OCI-LY7 (cell line): ENCODE data around the gene PWWP2B. TPM values are rescaled to one million over a fixed set of nuclear protein-coding genes. Genes with fewer than 3 reads are reported as not detected.

Experiments
- BruUV-seq: library from RNA; stranded (reverse); fragments of 400-500 nt; replicated peaks from 2 replicates; lab custom pipeline; 2021; lab: Mats Ljungman, UMichigan
- CTCF ChIA-PET: fragments of 300-600 bp; sonication (Branson Sonifier 250); formaldehyde crosslinking; loops from one replicate; lab custom pipeline; 2022; ENCODE audit warnings: antibody characterized with exemption; ENCODE audit not compliant: unreplicated experiment; lab: Charles Lee
- POLR2A ChIA-PET: fragments of 300-600 bp; sonication (Branson Sonifier 250); formaldehyde crosslinking; loops from one replicate; lab custom pipeline; 2022; ENCODE audit warnings: antibody characterized with exemption; lab: Charles Lee
- DNase-seq: peaks from one replicate; pipeline ENCODE4 v3.0.0-alpha.2; 2015; ENCODE audit warnings: low spot score
- H2AFZ ChIP-seq: fragments of 200-600 bp; sonication (generic), shearing (Covaris generic); 2 replicates; pipeline ENCODE4 v1.6.1; 2014; ENCODE audit warnings: mild to moderate bottlenecking, antibody characterized with exemption, low read length, moderate library complexity
- H3K27ac ChIP-seq: fragments of 200-600 bp; sonication (generic); 2 replicates; pipeline ENCODE4 v1.5.1; 2014; ENCODE audit warnings: mixed run types, low read depth, mild to moderate bottlenecking, moderate library complexity, low read length, inconsistent platforms; ENCODE audit not compliant: poor library complexity, severe bottlenecking
- H3K36me3 ChIP-seq: fragments of 200-600 bp; sonication (generic); 2 replicates; pipeline ENCODE4 v1.6.1; 2014; ENCODE audit warnings: mild to moderate bottlenecking, antibody characterized with exemption, low read length, moderate library complexity, mixed read lengths; ENCODE audit not compliant: insufficient read depth
- H3K4me1 ChIP-seq: fragments of 200-600 bp; sonication (generic); 2 replicates; pipeline ENCODE4 v1.5.1; 2014; ENCODE audit warnings: mild to moderate bottlenecking, low read length; ENCODE audit not compliant: insufficient read depth, poor library complexity, severe bottlenecking
- H3K4me2 ChIP-seq: fragments of 200-600 bp; sonication (generic); 2 replicates; pipeline ENCODE4 v1.6.1; 2014; ENCODE audit warnings: mild to moderate bottlenecking, low read length
- H3K4me3 ChIP-seq: fragments of 200-600 bp; sonication (generic); 2 replicates; pipeline ENCODE4 v1.5.1; 2014; ENCODE audit warnings: mild to moderate bottlenecking, low read depth, low read length; ENCODE audit not compliant: poor library complexity, severe bottlenecking
- H3K79me2 ChIP-seq: fragments of 200-600 bp; sonication (generic); 2 replicates; pipeline ENCODE4 v1.6.1; 2016; ENCODE audit warnings: low read depth, mild to moderate bottlenecking, low read length, moderate library complexity, mixed read lengths; ENCODE audit not compliant: insufficient read depth
- H3K9me2 ChIP-seq: fragments of 200-600 bp; sonication (generic); 2 replicates; pipeline ENCODE4 v1.6.1; 2016; ENCODE audit warnings: mild to moderate bottlenecking, low read length, mixed read lengths; ENCODE audit not compliant: insufficient read depth
- H3K9me3 ChIP-seq: fragments of 200-600 bp; sonication (generic); 2 replicates; pipeline ENCODE4 v1.6.1; 2014; ENCODE audit warnings: mild to moderate bottlenecking, mixed run types, low read length, mixed read lengths
- H4K20me1 ChIP-seq: fragments of 200-600 bp; sonication (generic); 2 replicates; pipeline ENCODE4 v1.6.1; 2014; ENCODE audit warnings: mild to moderate bottlenecking, antibody characterized with exemption, low read length, moderate library complexity, mixed read lengths; ENCODE audit not compliant: insufficient read depth
- CTCF ChIP-seq: fragments of 200-600 bp; sonication (generic); conservative IDR thresholded peaks from 2 replicates; pipeline ENCODE4 v1.5.1; 2014; ENCODE audit warnings: mild to moderate bottlenecking, antibody characterized with exemption, low read length, moderate library complexity, mixed read lengths
- EZH2phosphoT487 ChIP-seq: fragments of 200-600 bp; sonication (generic); IDR thresholded peaks from 2 replicates; pipeline ENCODE4 v1.6.1; 2018; ENCODE audit warnings: low read depth, borderline replicate concordance, mild to moderate bottlenecking, mixed run types, antibody characterized with exemption, low read length, moderate library complexity, mixed read lengths
- intact Hi-C: fragments of 100-400 bp; cut with micrococcal nuclease; formaldehyde crosslinking; loops from one replicate; pipeline ENCODE4 v1.10.0; 2022; ENCODE audit not compliant: unreplicated experiment
- total RNA-seq, 2 experiments: library from RNA; depleted of rRNA in 1 of 2; stranded (reverse); fragments of >200 nt in 1 of 2; shearing (Covaris generic) in 1 of 2; gene quantifications; 2 replicates each; pipeline ENCODE4 v1.2.3, GENCODE V29; 2014 to 2022

The PWWP2B gene
- total RNA-seq, 2 experiments from 2014 or later = 5.9 to 10.6 TPM

- TF ChIP-seq EZH2phosphoT487 = no peak
- TF ChIP-seq CTCF = no peak
- no peaks in the 10 kb centered on the region for H3K9me2 ChIP-seq
- H3K79me2 ChIP-seq = no peaks in the 10 kb centered on the region
- POLR2A ChIA-PET = no interaction called here
- H3K27ac ChIP-seq = no peak overlapping the region
- intact Hi-C loops = no loop called here
- H2AFZ ChIP-seq = no peak overlapping the region
- no peaks in the 10 kb centered on the region for H3K9me3 ChIP-seq
- H3K36me3 ChIP-seq = no peaks in the 10 kb centered on the region
- CTCF ChIA-PET = interaction anchor here (0.6 kb wide), 1 partner anchor 51 kb away, joined by 5 read pairs; no protein-coding TSS in a partner anchor
- no peak for DNase-seq
- H3K4me2 ChIP-seq = no peak overlapping the region
- no peaks in the 10 kb centered on the region for H4K20me1 ChIP-seq
- peaks cover 6% of the 10 kb centered on the region for H3K4me1 ChIP-seq
- H3K4me3 ChIP-seq = no peak overlapping the region
- BruUV-seq = no TSS peak
Measured at GRCh38 chr10:132353456-132354355, 43.3 kb upstream of the PWWP2B start.

DNA sequence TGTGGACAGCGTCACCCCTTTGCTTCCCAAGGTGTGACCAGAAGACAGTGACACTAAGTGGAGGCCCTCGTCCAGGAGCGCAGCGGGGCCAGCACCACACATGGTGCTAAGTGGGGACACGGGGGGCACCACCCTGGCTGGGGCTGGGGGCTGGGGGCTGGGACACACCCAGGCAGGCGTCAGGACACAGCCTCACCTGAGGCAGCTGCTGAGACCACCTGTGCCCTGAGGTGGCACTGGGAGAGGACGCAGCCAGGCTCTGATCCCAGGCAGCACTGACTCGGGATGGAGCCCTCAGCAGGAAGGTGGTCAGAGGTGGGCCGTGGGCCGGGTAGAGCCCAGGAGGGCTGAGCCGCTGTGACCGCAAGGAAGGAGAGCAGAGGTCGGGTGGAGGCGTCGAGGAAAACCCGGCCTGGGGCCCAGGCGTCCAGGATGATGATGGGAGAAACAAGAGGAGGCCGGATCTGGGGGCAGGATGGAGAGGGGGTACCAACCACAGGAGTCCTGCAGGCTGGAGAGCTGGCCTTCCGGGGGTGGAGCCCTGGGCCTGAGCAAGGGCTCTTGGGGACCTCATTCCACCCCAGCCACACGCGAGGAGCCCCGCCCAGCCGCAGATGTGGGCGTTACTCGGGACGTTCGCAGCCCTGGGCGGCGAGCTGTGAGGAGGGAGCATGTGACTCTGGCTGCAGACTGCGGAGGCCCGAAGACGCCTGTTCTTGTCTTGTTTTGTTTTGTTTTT is 42.5 kb upstream of the PWWP2B start:
- CTCF ChIA-PET = no interaction called here
- no peak overlapping the region for H3K27ac ChIP-seq
- BruUV-seq = no TSS peak
- intact Hi-C loops = no loop called here
- H3K4me2 ChIP-seq = no peak overlapping the region
- H3K79me2 ChIP-seq = no peaks in the 10 kb centered on the region
- TF ChIP-seq EZH2phosphoT487 = no peak
- TF ChIP-seq CTCF = no peak
- no peak overlapping the region for H3K4me3 ChIP-seq
- H3K36me3 ChIP-seq = no peaks in the 10 kb centered on the region
- H3K9me2 ChIP-seq = no peaks in the 10 kb centered on the region
- H4K20me1 ChIP-seq = no peaks in the 10 kb centered on the region
- POLR2A ChIA-PET = no interaction called here
- peaks cover 6% of the 10 kb centered on the region for H3K4me1 ChIP-seq
- no peaks in the 10 kb centered on the region for H3K9me3 ChIP-seq
- no peak for DNase-seq
- H2AFZ ChIP-seq = no peak overlapping the region
